ENCODE data around the gene SESN2.

Gene SESN2

DNA sequence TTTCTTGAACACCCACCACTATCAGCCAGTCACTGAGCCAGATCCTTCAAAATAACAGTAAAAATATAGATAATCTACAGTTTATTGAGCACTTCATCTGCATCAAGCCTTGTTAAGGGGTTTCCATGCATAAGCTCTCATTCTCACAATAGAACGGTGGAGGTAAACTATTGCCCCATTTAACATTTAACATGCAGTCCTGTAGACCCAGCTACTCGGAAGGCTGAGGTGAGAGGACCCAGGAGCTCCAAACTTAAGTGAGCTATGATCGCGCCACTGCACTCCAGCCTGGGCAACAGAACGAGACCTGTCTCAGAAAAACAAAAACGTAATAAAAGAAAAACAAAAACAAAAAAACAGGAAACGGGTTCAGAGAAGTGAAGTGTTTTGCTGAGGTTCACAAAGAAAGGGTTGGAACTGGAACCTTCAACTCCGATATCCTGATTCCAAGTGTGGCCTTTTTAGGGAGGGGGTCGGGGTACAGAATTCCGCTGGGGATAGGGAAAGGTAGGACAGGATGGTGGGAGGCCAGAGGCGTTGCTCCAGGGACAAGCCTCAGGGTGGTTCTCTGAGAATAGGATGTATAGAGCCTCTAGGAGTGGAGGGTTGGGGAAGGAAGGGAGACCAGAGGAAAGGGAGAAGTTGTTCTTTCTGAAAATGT, 11.6 kb upstream of the SESN2 start:
- no peak for DNase-seq
- TF ChIP-seq, protein P1, sequence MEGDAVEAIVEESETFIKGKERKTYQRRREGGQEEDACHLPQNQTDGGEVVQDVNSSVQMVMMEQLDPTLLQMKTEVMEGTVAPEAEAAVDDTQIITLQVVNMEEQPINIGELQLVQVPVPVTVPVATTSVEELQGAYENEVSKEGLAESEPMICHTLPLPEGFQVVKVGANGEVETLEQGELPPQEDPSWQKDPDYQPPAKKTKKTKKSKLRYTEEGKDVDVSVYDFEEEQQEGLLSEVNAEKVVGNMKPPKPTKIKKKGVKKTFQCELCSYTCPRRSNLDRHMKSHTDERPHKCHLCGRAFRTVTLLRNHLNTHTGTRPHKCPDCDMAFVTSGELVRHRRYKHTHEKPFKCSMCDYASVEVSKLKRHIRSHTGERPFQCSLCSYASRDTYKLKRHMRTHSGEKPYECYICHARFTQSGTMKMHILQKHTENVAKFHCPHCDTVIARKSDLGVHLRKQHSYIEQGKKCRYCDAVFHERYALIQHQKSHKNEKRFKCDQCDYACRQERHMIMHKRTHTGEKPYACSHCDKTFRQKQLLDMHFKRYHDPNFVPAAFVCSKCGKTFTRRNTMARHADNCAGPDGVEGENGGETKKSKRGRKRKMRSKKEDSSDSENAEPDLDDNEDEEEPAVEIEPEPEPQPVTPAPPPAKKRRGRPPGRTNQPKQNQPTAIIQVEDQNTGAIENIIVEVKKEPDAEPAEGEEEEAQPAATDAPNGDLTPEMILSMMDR (IDR thresholded peaks at IDR 0.05): no peak
- Mint-ChIP-seq H3K4me1 (peaks cover 44% of the 10 kb centered on the region), H3K4me3 (peak overlapping the region; percentile 85), H3K36me3 (ENCODE audit: low read depth) (no peaks in the 10 kb centered on the region), H3K27me3 (ENCODE audit: low read depth, poor library complexity) (no peaks in the 10 kb centered on the region), H3K9me3 (no peaks in the 10 kb centered on the region), H3K27ac (peak overlapping the region; percentile 93)

DNA sequence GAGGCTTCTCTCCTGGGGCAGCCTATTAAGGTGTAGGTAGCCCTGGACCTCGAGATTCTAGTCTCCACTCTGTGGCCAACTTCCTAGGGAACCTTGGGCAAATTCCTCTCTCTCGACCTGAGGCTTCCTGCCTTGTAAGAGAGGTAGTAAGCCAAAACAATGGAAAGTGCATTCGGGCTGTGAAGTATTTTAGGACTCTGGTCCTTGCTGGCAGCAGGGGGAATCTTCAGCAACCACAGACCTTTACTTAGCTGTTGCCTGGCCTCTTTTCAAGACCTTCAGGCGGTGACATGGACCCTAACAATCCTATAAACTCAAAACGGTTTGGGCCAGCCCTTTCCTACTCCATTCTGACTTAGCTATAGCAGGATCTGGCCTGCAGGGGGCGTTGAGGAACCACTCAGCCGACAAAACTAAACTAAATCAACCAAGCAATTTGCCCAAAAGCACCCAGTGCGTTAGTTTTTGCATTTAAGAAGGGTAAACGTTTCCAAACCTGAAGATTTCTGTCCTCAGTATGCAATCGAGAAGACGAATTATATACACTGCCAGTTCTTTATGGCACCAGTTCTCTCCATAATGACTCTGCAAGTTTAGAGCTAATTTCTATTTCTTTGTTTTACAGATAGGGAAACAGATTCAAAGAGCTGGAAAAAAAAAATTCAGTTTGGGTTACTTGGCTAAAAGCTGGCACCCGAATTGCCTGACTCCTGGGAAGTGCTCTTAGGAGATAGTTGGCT, 10.9 kb upstream of the SESN2 start:
- peak; percentile 83 for DNase-seq
- no peaks in the 10 kb centered on the region for H3K36me3 Mint-ChIP-seq (ENCODE audit: low read depth)
- no peaks in the 10 kb centered on the region for H3K9me3 Mint-ChIP-seq
- H3K4me1 Mint-ChIP-seq: peaks cover 44% of the 10 kb centered on the region
- H3K27me3 Mint-ChIP-seq (ENCODE audit: low read depth, poor library complexity): no peaks in the 10 kb centered on the region
- H3K27ac Mint-ChIP-seq: peak overlapping the region; percentile 69
- TF ChIP-seq, protein P1 (IDR thresholded peaks at IDR 0.05): peak; percentile 92
- peak overlapping the region; percentile 49 for H3K4me3 Mint-ChIP-seq

DNA sequence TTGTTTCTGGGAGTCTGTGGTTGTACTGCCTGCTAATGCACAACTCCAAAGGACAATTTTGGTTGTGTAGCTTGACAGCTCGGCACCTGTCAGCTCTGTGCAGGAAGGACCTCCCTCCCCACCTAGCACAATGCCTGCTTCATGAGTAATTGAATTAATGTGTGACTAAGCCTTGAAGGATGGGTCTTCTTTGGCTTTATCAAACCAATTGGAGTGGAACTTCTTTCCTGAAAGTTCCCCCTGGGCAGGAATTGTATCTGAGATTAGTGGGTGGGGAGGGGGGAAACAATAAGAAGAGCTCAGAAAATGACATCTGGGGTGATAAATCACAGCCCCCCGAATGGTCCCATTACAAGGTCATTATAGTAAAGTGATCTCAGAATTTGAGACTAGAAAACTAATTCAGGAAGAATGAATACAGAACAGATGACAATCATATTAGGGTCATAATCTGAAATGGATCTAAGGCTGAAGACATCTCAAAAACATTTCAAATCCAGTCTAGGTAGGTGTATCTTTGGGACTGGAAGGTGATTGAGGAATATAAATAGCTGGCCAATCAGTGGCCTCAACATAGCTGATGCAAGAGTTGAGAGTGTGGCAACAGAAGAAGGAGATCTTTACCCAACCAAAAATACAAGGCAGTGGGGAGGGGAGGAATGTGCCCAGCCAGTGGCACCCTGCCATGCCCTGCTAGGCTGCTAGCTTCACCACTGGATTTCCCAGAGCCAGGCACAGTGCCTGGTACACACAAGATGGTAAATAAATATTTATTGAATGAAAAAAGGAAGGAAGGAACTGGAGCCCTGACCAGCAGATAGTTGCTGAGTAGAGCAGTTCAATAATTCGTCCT, 10.1 kb upstream of the SESN2 start:
- DNase-seq: no peak
- TF ChIP-seq, protein P1 (IDR thresholded peaks at IDR 0.05): no peak
- Mint-ChIP-seq H3K9me3 (no peaks in the 10 kb centered on the region), H3K36me3 (ENCODE audit: low read depth) (no peaks in the 10 kb centered on the region), H3K27me3 (ENCODE audit: low read depth, poor library complexity) (no peaks in the 10 kb centered on the region), H3K4me1 (peaks cover 38% of the 10 kb centered on the region), H3K27ac (no peak overlapping the region), H3K4me3 (no peak overlapping the region)

DNA sequence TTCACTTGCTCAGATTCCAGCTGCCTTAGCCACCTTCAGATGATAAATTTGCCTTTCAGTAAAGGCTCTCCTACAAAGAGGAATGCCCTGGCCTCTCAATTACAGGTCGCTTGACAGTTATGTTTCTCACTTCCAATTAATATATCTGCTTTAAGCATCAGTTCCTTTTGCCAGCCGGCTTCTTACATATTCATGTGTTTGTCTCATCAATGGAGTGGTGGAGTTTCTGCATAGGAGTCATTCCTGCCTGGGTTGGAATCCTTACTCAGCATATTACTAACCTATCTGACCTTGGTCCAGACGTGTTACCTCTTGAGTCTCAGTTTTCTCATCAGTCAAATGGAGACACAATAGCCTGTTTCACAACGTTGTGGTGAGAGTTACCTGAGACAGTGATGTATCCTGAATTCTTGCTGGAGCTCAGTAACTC, 9.4 kb upstream of the SESN2 start:
- H3K4me3 Mint-ChIP-seq: no peak overlapping the region
- H3K27me3 Mint-ChIP-seq (ENCODE audit: low read depth, poor library complexity): no peaks in the 10 kb centered on the region
- H3K27ac Mint-ChIP-seq: no peak overlapping the region
- H3K36me3 Mint-ChIP-seq (ENCODE audit: low read depth): no peaks in the 10 kb centered on the region
- H3K4me1 Mint-ChIP-seq: peaks cover 34% of the 10 kb centered on the region
- H3K9me3 Mint-ChIP-seq: no peaks in the 10 kb centered on the region
- TF ChIP-seq, protein P1 (IDR thresholded peaks at IDR 0.05): no peak
- no peak for DNase-seq

DNA sequence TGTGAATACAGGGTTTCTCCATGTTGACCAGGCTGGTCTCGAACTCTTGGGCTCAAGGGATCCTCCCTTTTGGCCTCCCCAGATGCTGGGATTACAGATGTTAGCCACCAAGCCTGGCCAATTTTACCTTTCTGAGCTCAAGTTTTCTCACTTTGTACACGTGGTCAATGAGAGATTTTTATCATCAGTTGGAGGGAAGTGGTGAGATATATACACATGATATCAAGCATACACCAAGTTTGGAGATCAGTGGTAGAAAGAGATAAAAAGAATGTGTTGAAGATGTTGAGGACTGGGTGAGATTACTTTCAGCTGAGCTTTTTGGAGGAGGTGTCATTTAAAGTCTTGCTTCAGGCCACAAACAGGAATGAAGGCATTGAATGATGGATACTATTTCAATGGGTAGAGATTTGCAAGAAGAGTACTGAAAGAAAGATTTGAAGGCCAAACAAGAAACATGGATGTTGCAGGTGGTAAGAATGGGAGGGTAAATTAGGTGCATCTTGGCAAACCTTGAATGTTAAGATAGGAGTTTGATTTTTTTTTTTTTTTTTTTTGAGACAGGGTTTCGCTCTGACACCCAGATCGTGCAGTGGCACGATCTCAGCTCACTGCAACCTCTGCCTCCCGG, 3.0 kb upstream of the SESN2 start:
- H3K9me3 Mint-ChIP-seq: no peaks in the 10 kb centered on the region
- peaks cover 14% of the 10 kb centered on the region for H3K27me3 Mint-ChIP-seq (ENCODE audit: low read depth, poor library complexity)
- TF ChIP-seq, protein P1 (IDR thresholded peaks at IDR 0.05): no peak
- no peaks in the 10 kb centered on the region for H3K36me3 Mint-ChIP-seq (ENCODE audit: low read depth)
- peaks cover 27% of the 10 kb centered on the region for H3K4me1 Mint-ChIP-seq
- no peak for DNase-seq
- H3K27ac Mint-ChIP-seq: no peak overlapping the region
- H3K4me3 Mint-ChIP-seq: no peak overlapping the region

Measured in nephron progenitor cell (in vitro differentiated cells).